HEK293 (cell line): ENCODE results near the gene MOK.

Source experiments
- CTCF ChIA-PET: fragments of 350-600 bp; formaldehyde crosslinking; extraction: SDS; loops from one replicate; lab custom pipeline; 2021; ENCODE audit warnings: antibody characterized with exemption; lab: Yijun Ruan, JAX
- POLR2A ChIA-PET: fragments of 300-600 bp; formaldehyde crosslinking; extraction: SDS; loops from one replicate; lab custom pipeline; 2020; ENCODE audit warnings: antibody characterized with exemption, inconsistent platforms; lab: Yijun Ruan, JAX
- H3K27ac ChIP-seq: fragments of 200-500 bp; sonication (Bioruptor generic); 2 replicates; pipeline ENCODE4 v1.5.1; 2014; ENCODE audit warnings: low read depth, low read length, control low read depth, inconsistent platforms; ENCODE audit errors: extremely low read depth
- H3K36me3 ChIP-seq, 2 experiments: fragments of 200-500 bp in 1 of 2; sonication (Bioruptor generic) in 1 of 2; 1 replicate in 1 of 2; 2 replicates in 1 of 2; pipeline ENCODE4 v1.5.1; 2014 to 2017; ENCODE audit warnings: inconsistent platforms in 2 of 2, low read length in 2 of 2; ENCODE audit not compliant: control insufficient read depth in 2 of 2, insufficient read depth in 1 of 2
- H3K4me1 ChIP-seq: fragments of 200-500 bp; sonication (Bioruptor generic); 2 replicates; pipeline ENCODE4 v1.5.1; 2014; ENCODE audit warnings: mild to moderate bottlenecking, low read length, inconsistent platforms; ENCODE audit not compliant: control insufficient read depth, insufficient read depth
- H3K4me3 ChIP-seq: 2 replicates; pipeline ENCODE4 v1.5.1; 2011; ENCODE audit warnings: low read depth, mild to moderate bottlenecking, control low read depth, low read length, moderate library complexity
- H3K9me3 ChIP-seq: fragments of 200-500 bp; sonication (Bioruptor generic); 2 replicates; pipeline ENCODE4 v1.5.1; 2014; ENCODE audit warnings: low read depth, low read length, inconsistent platforms; ENCODE audit not compliant: control insufficient read depth, insufficient read depth
- ELK4 ChIP-seq: IDR thresholded peaks from 2 replicates; pipeline ENCODE4 v1.6.1; 2011; ENCODE audit warnings: mild to moderate bottlenecking, low read depth, low read length, borderline replicate concordance
- FEZF1 ChIP-seq: fragments of 450-650 bp; formaldehyde crosslinking; IDR thresholded peaks from 2 replicates; pipeline ENCODE4 v1.5.1; 2016; ENCODE audit warnings: missing biosample characterization, missing genetic modification characterization
- INSM2 ChIP-seq: fragments of 450-650 bp; formaldehyde crosslinking; IDR thresholded peaks from 2 replicates; pipeline ENCODE4 v1.5.1; 2016; ENCODE audit warnings: missing biosample characterization, missing genetic modification characterization
- PRDM2 ChIP-seq: fragments of 450-650 bp; formaldehyde crosslinking; IDR thresholded peaks from 2 replicates; pipeline ENCODE4 v1.5.1; 2016; ENCODE audit warnings: missing biosample characterization, missing genetic modification characterization, borderline replicate concordance
- PRDM4 ChIP-seq: fragments of 450-650 bp; formaldehyde crosslinking; IDR thresholded peaks from 2 replicates; pipeline ENCODE4 v1.5.1; 2017; ENCODE audit warnings: missing biosample characterization, missing genetic modification characterization
- TSHZ1 ChIP-seq: fragments of 450-650 bp; formaldehyde crosslinking; IDR thresholded peaks from 2 replicates; pipeline ENCODE4 v1.5.1; 2016; ENCODE audit warnings: missing biosample characterization, missing genetic modification characterization, borderline replicate concordance
- ZBTB49 ChIP-seq: fragments of 450-650 bp; formaldehyde crosslinking; IDR thresholded peaks from 2 replicates; pipeline ENCODE4 v1.5.1; 2016; ENCODE audit warnings: missing biosample characterization, missing genetic modification characterization, low read depth
- ZBTB8A ChIP-seq: fragments of 450-650 bp; formaldehyde crosslinking; IDR thresholded peaks from 2 replicates; pipeline ENCODE4 v1.5.1; 2016; ENCODE audit warnings: missing biosample characterization, missing genetic modification characterization
- ZNF10 ChIP-seq: fragments of 450-650 bp; formaldehyde crosslinking; IDR thresholded peaks from 2 replicates; pipeline ENCODE4 v1.5.1; 2017; ENCODE audit warnings: missing biosample characterization, missing genetic modification characterization
- ZNF23 ChIP-seq: fragments of 450-650 bp; formaldehyde crosslinking; IDR thresholded peaks from 2 replicates; pipeline ENCODE4 v1.5.1; 2016; ENCODE audit warnings: missing biosample characterization, missing genetic modification characterization, borderline replicate concordance
- ZNF24 ChIP-seq: fragments of 450-650 bp; formaldehyde crosslinking; IDR thresholded peaks from 2 replicates; pipeline ENCODE4 v1.5.1; 2016; ENCODE audit warnings: missing biosample characterization, missing genetic modification characterization
- ZNF280C ChIP-seq: fragments of 450-650 bp; formaldehyde crosslinking; IDR thresholded peaks from 2 replicates; pipeline ENCODE4 v1.5.1; 2016; ENCODE audit warnings: missing biosample characterization, missing genetic modification characterization
- ZNF521 ChIP-seq: fragments of 450-650 bp; formaldehyde crosslinking; IDR thresholded peaks from 2 replicates; pipeline ENCODE4 v1.5.1; 2017; ENCODE audit warnings: missing biosample characterization, mild to moderate bottlenecking, missing genetic modification characterization
- ZNF664 ChIP-seq: fragments of 450-650 bp; formaldehyde crosslinking; IDR thresholded peaks from 2 replicates; pipeline ENCODE4 v1.5.1; 2016; ENCODE audit warnings: missing biosample characterization, missing genetic modification characterization
- ZNF670 ChIP-seq: fragments of 450-650 bp; formaldehyde crosslinking; IDR thresholded peaks from 2 replicates; pipeline ENCODE4 v1.5.1; 2016; ENCODE audit warnings: missing biosample characterization, missing genetic modification characterization, low read depth

Gene MOK

GRCh38 chr14:102277874-102278630 is 26.9 kb downstream of the MOK start:
- Histone ChIP-seq H3K4me3 (no peak overlapping the region), H3K27ac (no peak overlapping the region), H3K9me3 (no peaks in the 10 kb centered on the region), H3K36me3 (peaks cover 0 to 9% of the 10 kb centered on the region in 2 experiments; a peak in 2 of 3 replicates)
- ChIA-PET POLR2A (no interaction called here), CTCF (interaction anchor here (0.6 kb wide), 1 partner anchor 27 kb away, joined by 5 read pairs; no protein-coding TSS in a partner anchor)
- TF ChIP-seq ZNF664 (tag by site-specific recombination) (no peak), ZNF670 (tag by site-specific recombination) (no peak), TSHZ1 (no peak), ZBTB49 (no peak), INSM2 (tag by site-specific recombination) (no peak), ZNF280C (tag by site-specific recombination) (no peak), PRDM4 (tag by site-specific recombination) (no peak), FEZF1 (tag by site-specific recombination) (no peak), ZNF10 (no peak), ZNF521 (tag by site-specific recombination) (no peak), ZNF23 (tag by site-specific recombination) (no peak), ZNF24 (tag by site-specific recombination) (no peak), PRDM2 (tag by site-specific recombination) (no peak), ELK4 (no peak), ZBTB8A (no peak)
- TF ChIP-seq, all 188 proteins: peak for 0
- no peaks in the 10 kb centered on the region for H3K4me1 ChIP-seq
